Islet precursor cell (in vitro differentiated cells): Measurements from ENCODE around the gene MRPL1.

Experiments
- DNase-seq: peaks from one replicate; pipeline ENCODE4 v3.0.0-alpha.2; 2018

MRPL1 gene

GRCh38 chr4:77990456-77990855 lies 127.8 kb downstream of the MRPL1 start:
- DNase-seq, result no peak

GRCh38 chr4:77990904-77991358 lies 128.3 kb downstream of the MRPL1 start:
- DNase-seq, result no peak

- DNase-seq, result no peak
Measured at GRCh38 chr4:77992581-77992980, 130.0 kb downstream of the MRPL1 start.

- peak; percentile 89 for DNase-seq
Measured at GRCh38 chr4:77994194-77994721, 131.6 kb downstream of the MRPL1 start.

DNA sequence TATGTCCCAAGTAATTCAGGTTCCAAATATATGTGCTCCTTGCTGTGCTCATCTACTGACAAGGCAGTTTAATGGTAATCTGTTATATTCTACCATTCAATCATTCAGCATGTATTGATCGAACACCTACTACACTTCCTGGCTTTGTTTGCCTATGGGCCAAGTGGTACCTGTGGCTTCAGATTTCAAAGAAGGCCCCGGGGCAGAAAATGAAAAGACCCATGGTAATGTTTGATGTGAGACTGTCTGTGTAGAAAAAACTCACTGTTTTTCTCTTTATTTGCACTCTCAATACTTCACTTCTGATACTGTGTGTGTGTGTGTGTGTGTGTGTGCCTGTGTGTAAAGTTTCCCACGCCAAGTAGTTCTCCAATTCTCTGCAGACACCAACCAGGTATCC lies 133.4 kb downstream of the MRPL1 start:
- DNase-seq, result no peak

DNA sequence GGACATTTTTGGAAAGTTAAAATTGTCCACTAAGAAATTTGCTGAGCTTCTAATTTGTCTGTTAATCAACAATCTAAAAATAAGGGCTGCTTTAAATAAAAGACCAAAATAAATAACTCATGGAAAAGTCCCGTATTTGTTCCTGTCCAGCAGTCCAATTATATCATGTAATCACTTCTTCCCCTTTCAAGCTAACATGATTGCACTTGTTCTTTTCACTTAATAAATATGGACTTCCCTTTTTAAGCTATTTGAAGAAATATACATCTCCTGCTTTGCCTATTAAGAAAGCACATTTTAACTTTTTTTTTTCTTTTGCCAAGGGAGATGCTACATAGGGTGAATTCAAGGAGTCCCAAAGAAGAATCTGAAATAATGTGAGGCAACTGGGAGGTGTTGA lies 138.9 kb downstream of the MRPL1 start:
- no peak for DNase-seq

GRCh38 chr4:78002260-78002659 lies 139.6 kb downstream of the MRPL1 start:
- no peak for DNase-seq
